ENCODE results near the gene FRZB.

The FRZB gene

GRCh38 chr2:182834293-182834692, 32.1 kb downstream of the FRZB start:
- no peak for DNase-seq (ENCODE audit: low spot score)

- DNase-seq (ENCODE audit: low spot score) = no peak
These were observed 33.2 kb downstream of the FRZB start for GRCh38 chr2:182833084-182833854.

- no peak for DNase-seq (ENCODE audit: low spot score)
These were observed 34.5 kb downstream of the FRZB start for GRCh38 chr2:182831921-182832320.

- no peak for DNase-seq (ENCODE audit: low spot score)
These were observed 35.3 kb downstream of the FRZB start for GRCh38 chr2:182831101-182831500.

GRCh38 chr2:182827182-182827879, 39.1 kb downstream of the FRZB start:
- DNase-seq (ENCODE audit: low spot score) = no peak

GRCh38 chr2:182826496-182826895, 39.9 kb downstream of the FRZB start:
- no peak for DNase-seq (ENCODE audit: low spot score)

- DNase-seq (ENCODE audit: low spot score) = no peak
These were observed 40.4 kb downstream of the FRZB start for GRCh38 chr2:182826064-182826463.

- no peak for DNase-seq (ENCODE audit: low spot score)
These were observed 41.7 kb downstream of the FRZB start for GRCh38 chr2:182824767-182825158.

- DNase-seq (ENCODE audit: low spot score) = no peak
These were observed 42.2 kb downstream of the FRZB start for GRCh38 chr2:182824056-182824766.

GRCh38 chr2:182822733-182823132, 43.7 kb downstream of the FRZB start:
- DNase-seq (ENCODE audit: low spot score) = no peak

GRCh38 chr2:182821182-182821581, 45.3 kb downstream of the FRZB start:
- DNase-seq (ENCODE audit: low spot score) = no peak

- DNase-seq (ENCODE audit: low spot score) = no peak
These were observed 47.0 kb downstream of the FRZB start for GRCh38 chr2:182819412-182819811.

- DNase-seq (ENCODE audit: low spot score) = no peak
These were observed 47.5 kb downstream of the FRZB start for GRCh38 chr2:182818925-182819324.

GRCh38 chr2:182818501-182818900, 47.9 kb downstream of the FRZB start:
- DNase-seq (ENCODE audit: low spot score) = no peak

GRCh38 chr2:182817558-182817957, 48.9 kb downstream of the FRZB start:
- no peak for DNase-seq (ENCODE audit: low spot score)

GRCh38 chr2:182816866-182817265, 49.6 kb downstream of the FRZB start:
- DNase-seq (ENCODE audit: low spot score) = no peak

- DNase-seq (ENCODE audit: low spot score) = no peak
These were observed 51.6 kb downstream of the FRZB start for GRCh38 chr2:182814804-182815203.

GRCh38 chr2:182814380-182814779, 52.1 kb downstream of the FRZB start:
- DNase-seq (ENCODE audit: low spot score) = no peak

GRCh38 chr2:182810087-182810486, 56.4 kb downstream of the FRZB start:
- DNase-seq (ENCODE audit: low spot score) = no peak

GRCh38 chr2:182807319-182807718, 59.1 kb downstream of the FRZB start:
- DNase-seq (ENCODE audit: low spot score) = no peak

GRCh38 chr2:182804128-182804527, 62.3 kb downstream of the FRZB start:
- DNase-seq (ENCODE audit: low spot score) = no peak

- DNase-seq (ENCODE audit: low spot score) = no peak
These were observed 67.7 kb downstream of the FRZB start for GRCh38 chr2:182798736-182799135.

GRCh38 chr2:182792441-182792840, 74.0 kb downstream of the FRZB start:
- DNase-seq (ENCODE audit: low spot score) = no peak

Data from ecto neural progenitor cell (in vitro differentiated cells).